ENCODE measurements around the gene ITPK1. TPM values are rescaled to one million over a fixed set of nuclear protein-coding genes. Genes with fewer than 3 reads are reported as not detected.

The ITPK1 gene
- total RNA-seq, 1 donor: 25.0 TPM

DNA sequence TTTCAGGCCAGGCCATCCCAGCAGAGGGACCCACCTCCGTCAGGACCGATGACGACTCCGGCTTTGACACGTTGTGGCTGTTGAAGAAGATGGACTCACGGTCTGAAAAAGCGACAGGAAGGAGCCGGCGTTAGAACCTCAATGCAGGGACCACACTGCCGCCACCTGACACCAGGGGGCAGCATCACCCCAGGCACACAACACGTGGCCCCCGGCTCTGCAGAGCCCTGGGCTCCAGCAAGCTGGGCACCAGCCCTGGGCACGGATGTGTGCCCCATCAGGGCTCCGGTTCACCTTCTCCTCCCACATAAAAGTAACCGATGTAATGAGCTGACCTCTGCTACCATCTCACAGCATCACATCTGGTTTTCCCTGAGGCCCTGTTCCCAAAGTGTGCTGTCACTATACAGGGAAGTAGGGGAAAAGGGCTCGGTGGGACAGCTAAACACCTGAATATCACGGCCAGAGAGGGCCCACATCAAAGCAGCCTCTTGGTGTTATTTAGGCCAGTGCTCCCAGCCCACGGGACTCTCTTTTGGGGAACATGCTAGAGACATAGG lies 163.7 kb downstream of the ITPK1 start:
- H3K27me3 ChIP-seq (ENCODE audit: insufficient read depth, low read length): no peaks in the 10 kb centered on the region

DNA sequence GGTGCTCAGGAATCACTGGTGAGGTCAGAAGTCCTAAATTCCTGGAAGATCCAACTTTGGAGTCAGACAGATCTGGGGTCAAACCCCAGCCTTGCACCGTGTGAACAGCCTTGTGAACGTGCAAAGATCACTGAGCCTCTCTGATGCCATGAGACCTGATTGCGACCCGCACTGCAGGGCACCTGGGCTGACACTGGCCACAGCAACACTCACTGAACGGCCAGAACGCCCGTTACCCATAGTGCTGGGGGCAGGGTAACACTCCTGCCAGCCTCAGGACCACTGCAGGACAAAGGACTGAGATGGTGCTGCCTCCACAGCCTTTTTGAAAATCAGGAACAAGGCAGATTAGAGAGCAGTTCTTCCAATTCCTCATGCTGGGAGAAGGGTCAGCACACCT lies 164.5 kb downstream of the ITPK1 start:
- H3K4me2 ChIP-seq (ENCODE audit: insufficient read depth, low read length): no peak overlapping the region
- no peaks in the 10 kb centered on the region for H3K79me2 ChIP-seq (ENCODE audit: insufficient read depth, low read length)
- H3K36me3 ChIP-seq (ENCODE audit: insufficient read depth, low read length): no peaks in the 10 kb centered on the region
- TF ChIP-seq, protein P1, sequence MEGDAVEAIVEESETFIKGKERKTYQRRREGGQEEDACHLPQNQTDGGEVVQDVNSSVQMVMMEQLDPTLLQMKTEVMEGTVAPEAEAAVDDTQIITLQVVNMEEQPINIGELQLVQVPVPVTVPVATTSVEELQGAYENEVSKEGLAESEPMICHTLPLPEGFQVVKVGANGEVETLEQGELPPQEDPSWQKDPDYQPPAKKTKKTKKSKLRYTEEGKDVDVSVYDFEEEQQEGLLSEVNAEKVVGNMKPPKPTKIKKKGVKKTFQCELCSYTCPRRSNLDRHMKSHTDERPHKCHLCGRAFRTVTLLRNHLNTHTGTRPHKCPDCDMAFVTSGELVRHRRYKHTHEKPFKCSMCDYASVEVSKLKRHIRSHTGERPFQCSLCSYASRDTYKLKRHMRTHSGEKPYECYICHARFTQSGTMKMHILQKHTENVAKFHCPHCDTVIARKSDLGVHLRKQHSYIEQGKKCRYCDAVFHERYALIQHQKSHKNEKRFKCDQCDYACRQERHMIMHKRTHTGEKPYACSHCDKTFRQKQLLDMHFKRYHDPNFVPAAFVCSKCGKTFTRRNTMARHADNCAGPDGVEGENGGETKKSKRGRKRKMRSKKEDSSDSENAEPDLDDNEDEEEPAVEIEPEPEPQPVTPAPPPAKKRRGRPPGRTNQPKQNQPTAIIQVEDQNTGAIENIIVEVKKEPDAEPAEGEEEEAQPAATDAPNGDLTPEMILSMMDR (IDR thresholded peaks at IDR 0.05; ENCODE audit: extremely low read depth, low read depth, low read length): no peak
- no peak for DNase-seq (ENCODE audit: insufficient read length, low spot score, missing footprints)
- no peaks in the 10 kb centered on the region for H3K4me1 ChIP-seq (ENCODE audit: insufficient read depth, low read length)
- no peaks in the 10 kb centered on the region for H3K27me3 ChIP-seq (ENCODE audit: insufficient read depth, low read length)
- no peak overlapping the region for H2AFZ ChIP-seq (ENCODE audit: low read length)
- no peak overlapping the region for H3K4me3 ChIP-seq (ENCODE audit: insufficient read depth, low read length)
- H3K9me3 ChIP-seq (ENCODE audit: low read depth, low read length): no peaks in the 10 kb centered on the region
- no peak overlapping the region for H3K27ac ChIP-seq (ENCODE audit: low read depth, low read length)
- H4K20me1 ChIP-seq (ENCODE audit: insufficient read depth, low read length): peaks cover 3% of the 10 kb centered on the region

More for the DNA sequence above, 163.7 kb downstream of the ITPK1 start:
- DNase-seq (ENCODE audit: insufficient read length, low spot score, missing footprints): peak; percentile 99
- Histone ChIP-seq H2AFZ (ENCODE audit: low read length) (no peak overlapping the region), H3K9me3 (ENCODE audit: low read depth, low read length) (no peaks in the 10 kb centered on the region), H4K20me1 (ENCODE audit: insufficient read depth, low read length) (peaks cover 3% of the 10 kb centered on the region), H3K4me2 (ENCODE audit: insufficient read depth, low read length) (no peak overlapping the region), H3K27ac (ENCODE audit: low read depth, low read length) (no peak overlapping the region), H3K36me3 (ENCODE audit: insufficient read depth, low read length) (no peaks in the 10 kb centered on the region), H3K4me1 (ENCODE audit: insufficient read depth, low read length) (no peaks in the 10 kb centered on the region), H3K4me3 (ENCODE audit: insufficient read depth, low read length) (no peak overlapping the region), H3K79me2 (ENCODE audit: insufficient read depth, low read length) (no peaks in the 10 kb centered on the region)
- TF ChIP-seq, protein P1 (IDR thresholded peaks at IDR 0.05; ENCODE audit: extremely low read depth, low read depth, low read length): peak; percentile 85

DNA sequence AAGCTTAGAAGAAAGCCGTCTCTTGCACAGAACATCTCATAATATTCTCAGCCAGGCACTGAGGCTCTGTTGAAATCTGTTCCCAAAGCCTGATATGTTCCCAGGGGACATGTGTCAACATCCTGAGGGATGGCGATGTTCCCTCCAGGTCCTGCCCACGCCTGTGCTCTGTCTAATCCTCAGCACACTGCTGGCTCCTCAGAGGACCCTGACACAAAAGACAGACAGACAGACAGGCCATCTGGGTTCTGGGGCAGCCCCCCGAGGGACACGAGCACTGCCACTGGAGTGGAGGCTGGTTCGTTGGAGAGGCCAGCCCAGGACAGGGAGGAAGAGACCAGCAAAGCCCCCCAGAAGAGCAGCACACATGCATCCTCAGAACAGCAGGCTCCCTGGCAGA lies 165.0 kb downstream of the ITPK1 start:
- no peaks in the 10 kb centered on the region for H3K27me3 ChIP-seq (ENCODE audit: insufficient read depth, low read length)
- no peak overlapping the region for H3K4me3 ChIP-seq (ENCODE audit: insufficient read depth, low read length)
- TF ChIP-seq, protein P1 (IDR thresholded peaks at IDR 0.05; ENCODE audit: extremely low read depth, low read depth, low read length): no peak
- no peaks in the 10 kb centered on the region for H3K9me3 ChIP-seq (ENCODE audit: low read depth, low read length)
- H3K4me1 ChIP-seq (ENCODE audit: insufficient read depth, low read length): no peaks in the 10 kb centered on the region
- no peak overlapping the region for H2AFZ ChIP-seq (ENCODE audit: low read length)
- no peak for DNase-seq (ENCODE audit: insufficient read length, low spot score, missing footprints)
- H3K79me2 ChIP-seq (ENCODE audit: insufficient read depth, low read length): no peaks in the 10 kb centered on the region
- H3K4me2 ChIP-seq (ENCODE audit: insufficient read depth, low read length): no peak overlapping the region
- H4K20me1 ChIP-seq (ENCODE audit: insufficient read depth, low read length): peaks cover 3% of the 10 kb centered on the region
- no peaks in the 10 kb centered on the region for H3K36me3 ChIP-seq (ENCODE audit: insufficient read depth, low read length)
- H3K27ac ChIP-seq (ENCODE audit: low read depth, low read length): no peak overlapping the region

DNA sequence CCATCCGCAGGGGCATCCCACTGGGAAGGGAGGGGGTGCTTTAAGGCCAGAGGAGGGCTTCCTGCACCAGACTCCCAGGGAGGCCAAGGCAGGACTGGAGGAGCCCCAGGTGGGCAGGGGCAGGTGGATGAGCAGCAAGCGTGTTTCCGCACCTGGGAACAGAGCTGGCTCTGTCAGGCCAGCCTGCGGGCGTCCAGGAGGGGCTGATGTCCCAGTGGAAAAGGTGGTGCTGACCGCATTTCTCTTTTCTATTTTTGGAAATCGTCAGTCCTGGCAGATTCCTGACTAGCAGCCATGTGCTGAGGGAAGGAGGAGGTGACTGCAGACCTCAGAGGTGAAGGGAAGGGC lies 165.6 kb downstream of the ITPK1 start:
- H3K27ac ChIP-seq (ENCODE audit: low read depth, low read length): no peak overlapping the region
- H3K4me1 ChIP-seq (ENCODE audit: insufficient read depth, low read length): no peaks in the 10 kb centered on the region
- H3K27me3 ChIP-seq (ENCODE audit: insufficient read depth, low read length): no peaks in the 10 kb centered on the region
- H3K79me2 ChIP-seq (ENCODE audit: insufficient read depth, low read length): no peaks in the 10 kb centered on the region
- no peak overlapping the region for H2AFZ ChIP-seq (ENCODE audit: low read length)
- peaks cover 3% of the 10 kb centered on the region for H4K20me1 ChIP-seq (ENCODE audit: insufficient read depth, low read length)
- no peak for DNase-seq (ENCODE audit: insufficient read length, low spot score, missing footprints)
- H3K4me2 ChIP-seq (ENCODE audit: insufficient read depth, low read length): no peak overlapping the region
- no peaks in the 10 kb centered on the region for H3K36me3 ChIP-seq (ENCODE audit: insufficient read depth, low read length)
- TF ChIP-seq, protein P1 (IDR thresholded peaks at IDR 0.05; ENCODE audit: extremely low read depth, low read depth, low read length): no peak
- H3K4me3 ChIP-seq (ENCODE audit: insufficient read depth, low read length): no peak overlapping the region
- no peaks in the 10 kb centered on the region for H3K9me3 ChIP-seq (ENCODE audit: low read depth, low read length)

Data from osteoblast (primary cell).